CD4-positive, alpha-beta T cell treated with Interferon gamma for 1 hour (primary cell): ENCODE measurements around the gene RERE.
A peak's percentile ranks its signal among the peaks of the same experiment; 100 is the strongest.
"Not testable (repeated sequence)": the region's sequence is repeated elsewhere in the genome, so short reads cannot be mapped to it uniquely, and the experiment has no call there.

Source experiments
- DNase-seq: peaks from one replicate; pipeline ENCODE4 v3.0.0-alpha.2; 2020

The RERE gene

DNA sequence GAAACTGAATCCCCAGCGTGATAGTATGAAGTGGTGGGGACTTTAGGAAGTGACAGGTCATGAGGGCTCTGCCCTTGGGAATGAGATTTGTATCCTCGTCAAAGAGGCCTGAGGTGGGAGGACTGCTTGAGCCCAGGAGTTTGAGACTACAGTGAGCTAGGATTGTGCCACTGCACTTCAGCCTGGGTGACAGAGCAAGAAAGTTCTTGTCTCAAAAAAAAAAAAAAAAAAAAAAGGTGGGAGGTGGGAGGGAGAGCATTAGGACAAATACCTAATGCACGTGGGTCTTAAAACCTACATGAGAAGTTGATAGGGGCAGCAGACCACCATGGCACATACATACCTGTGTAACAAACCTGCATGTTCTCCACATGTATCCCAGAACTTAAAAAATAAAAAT lies 24.0 kb upstream of the RERE start:
- no peak for DNase-seq

DNA sequence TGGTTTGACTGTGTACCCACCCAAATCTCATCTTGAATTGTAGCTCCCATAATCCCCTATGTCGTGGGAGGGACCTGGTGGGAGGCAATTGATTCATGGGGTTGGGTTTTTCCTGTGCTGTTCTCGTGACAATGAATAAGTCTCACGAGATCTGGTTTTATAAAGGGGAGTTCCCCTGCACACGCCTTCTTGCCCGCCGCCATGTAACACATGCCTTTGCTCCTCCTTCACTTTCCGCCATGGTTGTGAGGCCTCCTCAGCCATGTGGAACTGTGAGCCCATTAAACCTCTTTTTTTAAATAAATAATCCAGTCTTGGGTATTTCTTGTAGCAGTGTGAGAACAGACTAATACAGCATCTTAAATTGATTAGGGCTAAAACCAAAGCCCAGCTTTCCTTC lies 22.6 kb upstream of the RERE start:
- no peak for DNase-seq

DNA sequence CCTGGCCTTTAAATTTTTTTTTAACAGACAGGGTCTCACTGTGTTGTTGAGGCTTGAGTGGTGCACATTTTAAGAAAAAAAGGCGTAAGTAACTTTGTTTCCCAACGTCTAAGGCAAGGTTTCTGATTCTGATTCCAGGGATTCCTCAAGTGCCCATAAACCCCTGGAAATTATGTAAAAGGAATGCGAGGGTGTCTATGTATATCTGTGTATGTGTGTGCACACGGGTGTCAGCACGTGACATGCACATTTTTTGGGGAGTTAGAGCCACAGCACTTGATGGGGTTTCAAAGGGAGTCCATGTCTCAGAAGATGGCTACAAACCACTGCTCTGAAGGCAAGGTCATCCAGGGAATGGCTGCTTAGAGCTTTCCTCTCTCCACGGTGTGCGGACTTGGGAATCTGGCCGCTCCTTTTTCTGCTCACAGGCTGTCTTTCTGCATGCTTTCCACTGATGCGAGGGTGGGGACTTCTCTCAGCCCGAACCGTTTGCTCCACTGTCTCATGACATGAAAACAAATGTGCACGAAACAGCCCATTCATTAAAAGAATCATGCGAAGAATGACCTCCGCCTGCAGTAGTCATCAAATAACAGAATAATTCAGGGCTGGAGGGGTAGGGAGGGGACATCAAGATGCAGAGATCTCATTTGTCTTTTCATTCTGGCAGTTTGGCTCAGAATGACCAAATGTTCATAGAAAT lies 18.7 kb upstream of the RERE start:
- DNase-seq: no peak

DNA sequence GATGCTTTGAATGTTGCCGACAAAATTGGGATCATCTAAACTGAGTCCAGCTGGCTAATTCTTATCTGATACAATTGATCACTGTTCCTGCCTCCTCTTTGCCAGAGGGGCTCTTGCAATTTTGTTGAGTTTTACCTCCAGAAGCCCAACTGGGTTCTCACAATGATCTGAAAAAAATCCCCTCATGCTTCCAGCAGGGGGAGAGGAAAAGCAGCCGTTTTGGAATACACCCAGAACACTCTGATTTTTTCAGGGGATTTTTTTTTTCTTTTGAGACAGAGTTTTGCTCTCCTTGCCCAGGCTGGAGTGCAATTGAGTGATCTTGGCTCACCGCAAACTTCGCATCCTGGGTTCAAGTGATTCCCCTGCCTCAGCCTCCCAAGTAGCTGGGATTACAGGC lies 13.9 kb upstream of the RERE start:
- no peak for DNase-seq

DNA sequence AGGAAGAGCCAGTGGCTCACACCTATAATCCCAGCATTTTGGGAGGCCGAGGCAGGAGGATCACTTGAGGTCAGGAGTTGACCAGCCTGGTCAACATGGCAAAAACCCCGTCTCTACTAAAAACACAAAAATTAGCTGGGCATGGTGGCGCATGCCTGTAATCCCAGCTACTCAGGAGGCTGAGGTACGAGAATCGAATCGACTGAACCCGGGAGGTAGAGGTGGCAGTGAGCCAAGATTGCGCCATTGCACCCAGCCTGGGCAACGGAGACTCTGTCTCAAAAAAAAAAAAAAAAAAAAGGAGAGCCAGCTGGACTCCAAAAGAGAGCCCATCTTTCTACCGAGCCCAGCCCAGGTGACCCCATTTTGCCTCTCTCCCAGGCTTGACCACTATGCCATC lies 13.3 kb upstream of the RERE start:
- not testable (repeated sequence) for DNase-seq

DNA sequence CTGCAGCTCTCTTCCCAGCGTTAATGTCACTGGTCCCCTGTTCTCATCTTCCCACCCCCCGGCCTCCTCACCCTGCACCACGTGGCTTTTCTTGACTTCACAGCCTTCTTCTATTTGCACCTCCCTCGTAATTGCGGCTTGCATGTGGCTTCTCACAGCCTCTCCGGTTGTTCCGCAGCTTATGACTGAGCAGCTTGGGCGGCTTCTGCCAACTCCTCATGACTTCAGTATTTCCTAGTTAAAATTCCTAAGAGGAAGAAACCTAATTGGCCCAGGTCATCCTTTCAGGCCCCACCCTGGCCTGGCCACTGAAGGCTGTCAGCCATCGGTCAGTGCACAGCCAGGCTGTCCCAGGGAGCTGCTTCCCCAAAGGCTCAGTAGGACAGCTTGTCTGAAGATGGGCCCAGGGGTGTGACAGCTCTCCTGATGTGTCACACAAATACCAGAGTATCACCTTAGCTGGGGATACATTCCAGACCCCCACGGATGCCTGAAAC lies 8.6 kb upstream of the RERE start:
- no peak for DNase-seq

GRCh38 chr1:8823295-8823664 lies 5.8 kb upstream of the RERE start:
- DNase-seq: no peak

DNA sequence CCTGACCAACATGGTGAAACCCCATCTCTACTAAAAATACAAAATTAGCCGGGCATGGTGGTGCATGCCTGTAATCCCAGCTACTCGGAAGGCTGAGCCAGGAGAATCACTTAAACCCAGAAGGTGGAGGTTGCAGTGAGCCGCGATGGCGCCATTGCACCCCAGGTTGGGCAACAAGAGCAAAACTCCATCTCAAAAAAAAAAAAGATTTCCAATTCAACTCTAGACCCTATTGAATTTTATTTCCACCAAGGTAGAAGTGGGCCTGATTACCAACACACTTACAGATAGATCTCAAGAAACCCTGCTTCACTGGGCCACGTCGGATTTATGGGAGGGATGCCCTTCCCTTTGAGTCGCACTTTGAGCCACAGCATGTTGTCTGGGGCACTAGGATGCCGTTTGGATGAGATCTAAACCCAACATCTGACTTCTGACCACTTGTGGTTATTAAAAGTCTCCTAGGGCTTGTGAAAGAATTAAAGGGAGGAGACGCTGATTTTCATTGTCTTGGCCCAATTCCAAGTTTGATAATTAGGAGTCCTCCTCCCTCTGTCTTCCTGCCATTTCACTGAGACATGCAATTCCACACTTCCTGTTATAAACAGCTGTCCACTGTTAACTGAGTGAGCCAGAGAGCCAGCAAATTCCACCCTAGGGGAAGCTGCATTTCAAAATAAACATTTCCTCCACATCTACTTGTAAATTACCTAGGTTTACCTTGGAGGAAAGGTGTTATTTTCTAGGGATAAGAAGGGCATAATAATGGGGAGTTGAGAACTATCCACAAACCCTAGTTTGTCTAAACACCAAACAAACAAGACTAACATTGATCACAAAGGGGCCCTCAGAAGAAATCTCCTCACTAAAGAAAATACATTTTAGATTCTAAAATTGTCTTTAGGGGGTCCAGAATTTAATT lies 5.2 kb upstream of the RERE start:
- DNase-seq: no peak

GRCh38 chr1:8821084-8821483 lies 3.6 kb upstream of the RERE start:
- no peak for DNase-seq

DNA sequence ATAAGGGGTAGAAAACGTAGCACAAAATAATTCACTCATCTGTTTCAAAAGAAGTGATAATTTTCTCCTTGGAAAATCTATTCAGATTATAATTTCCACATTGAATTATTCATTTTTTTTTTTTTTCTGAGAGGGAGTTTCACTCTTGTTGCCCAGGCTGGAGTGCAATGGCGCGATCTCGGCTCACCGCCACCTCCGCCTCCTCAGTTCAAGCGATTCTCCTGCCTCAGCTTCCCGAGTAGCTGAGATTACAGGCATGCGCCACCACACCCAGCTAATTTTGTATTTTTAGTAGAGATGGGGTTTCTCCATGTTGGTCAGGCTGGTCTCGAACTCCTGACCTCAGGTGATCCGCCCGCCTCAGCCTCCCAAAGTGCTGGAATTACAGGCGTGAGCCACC lies 1.3 kb upstream of the RERE start:
- not testable (repeated sequence) for DNase-seq

DNA sequence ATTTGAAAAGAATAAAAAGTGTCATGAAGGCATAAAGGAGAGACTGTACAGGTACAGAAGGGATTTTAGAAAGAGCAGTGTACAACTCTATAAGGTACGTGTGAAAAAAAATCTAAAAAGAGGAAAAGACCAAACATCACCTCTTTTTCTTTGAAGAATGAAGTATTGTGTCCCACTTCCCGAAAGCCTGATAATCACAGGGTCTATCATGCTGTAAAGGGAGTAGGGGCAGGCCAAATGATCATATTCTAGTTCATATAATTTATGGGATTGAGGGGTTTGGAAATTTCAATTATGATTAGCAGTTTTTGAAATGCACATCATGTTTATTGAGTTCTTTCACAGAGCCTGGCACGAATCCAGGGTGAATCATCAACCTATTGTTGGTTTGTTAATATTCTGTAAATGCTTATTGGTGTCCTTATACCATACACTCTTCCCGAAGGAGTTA lies 910 bp upstream of the RERE start:
- no peak for DNase-seq

DNA sequence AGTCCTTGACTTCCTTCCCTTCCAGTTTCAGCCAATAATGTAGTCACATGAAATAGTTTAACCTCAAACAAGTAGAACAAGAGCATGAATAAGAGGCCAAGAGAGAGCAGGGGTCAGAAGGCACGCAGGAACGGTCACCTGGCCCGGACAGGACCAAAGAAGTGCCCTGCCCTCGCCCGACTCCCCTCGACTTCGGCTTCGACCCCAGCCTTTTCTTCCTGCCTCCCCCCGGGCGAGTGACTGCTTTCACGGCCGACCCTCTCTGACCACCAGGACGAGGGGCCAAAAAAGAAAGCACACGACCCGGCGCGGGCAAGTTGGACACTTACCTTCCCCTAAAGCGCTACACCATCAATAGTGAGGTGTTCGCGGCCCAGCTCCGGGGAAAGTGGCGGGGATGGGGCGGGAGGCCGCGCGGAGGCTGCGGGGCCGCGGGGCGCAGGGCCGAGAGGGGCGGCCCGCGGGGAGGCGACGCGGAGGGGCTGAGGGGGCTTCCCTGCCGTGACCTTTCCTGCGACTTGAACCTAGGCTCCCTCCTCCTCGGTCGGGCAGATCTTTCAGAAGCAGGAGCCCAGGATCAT lies 519 bp downstream of the RERE start:
- DNase-seq: peak; percentile 20

DNA sequence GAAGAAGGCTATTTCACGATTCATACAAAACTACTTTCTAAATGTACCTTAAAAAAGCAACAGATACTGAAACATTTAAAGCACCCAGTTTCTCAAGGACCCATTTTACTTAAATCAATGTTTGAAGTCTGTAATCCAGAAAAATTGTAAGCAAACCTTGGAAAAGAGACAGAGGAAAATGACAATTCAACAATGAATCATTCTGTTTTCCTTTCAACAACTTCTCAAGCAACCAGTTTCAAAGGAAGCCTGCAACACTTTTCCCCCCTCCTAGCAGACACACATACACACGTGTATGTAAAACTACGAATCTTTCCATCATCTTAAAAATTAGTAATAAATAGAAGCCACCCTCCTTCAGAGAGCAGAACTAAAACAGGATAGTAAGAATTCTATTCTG lies 1.2 kb downstream of the RERE start:
- no peak for DNase-seq

- DNase-seq: no peak
Measured at GRCh38 chr1:8815582-8816151, 1.8 kb downstream of the RERE start.

GRCh38 chr1:8814865-8815264 lies 2.6 kb downstream of the RERE start:
- no peak for DNase-seq

DNA sequence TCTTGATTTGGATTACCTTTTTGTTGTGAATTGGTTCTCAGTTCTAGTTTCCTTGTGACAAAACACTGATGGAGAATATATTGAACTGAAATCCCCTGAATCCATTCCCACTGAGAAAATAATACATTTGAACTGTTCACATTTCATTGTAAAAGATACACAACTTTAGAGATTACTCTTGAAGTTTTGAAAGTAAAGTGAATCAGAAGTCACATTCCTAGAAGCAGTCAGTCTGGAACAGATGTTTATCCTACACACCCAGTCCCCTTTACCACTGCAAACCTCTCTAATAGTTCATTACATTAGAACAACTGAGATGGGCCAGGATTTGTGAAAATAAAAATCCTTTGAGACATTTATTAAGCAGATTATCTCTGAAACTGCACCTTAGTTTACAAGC lies 3.4 kb downstream of the RERE start:
- DNase-seq: no peak

DNA sequence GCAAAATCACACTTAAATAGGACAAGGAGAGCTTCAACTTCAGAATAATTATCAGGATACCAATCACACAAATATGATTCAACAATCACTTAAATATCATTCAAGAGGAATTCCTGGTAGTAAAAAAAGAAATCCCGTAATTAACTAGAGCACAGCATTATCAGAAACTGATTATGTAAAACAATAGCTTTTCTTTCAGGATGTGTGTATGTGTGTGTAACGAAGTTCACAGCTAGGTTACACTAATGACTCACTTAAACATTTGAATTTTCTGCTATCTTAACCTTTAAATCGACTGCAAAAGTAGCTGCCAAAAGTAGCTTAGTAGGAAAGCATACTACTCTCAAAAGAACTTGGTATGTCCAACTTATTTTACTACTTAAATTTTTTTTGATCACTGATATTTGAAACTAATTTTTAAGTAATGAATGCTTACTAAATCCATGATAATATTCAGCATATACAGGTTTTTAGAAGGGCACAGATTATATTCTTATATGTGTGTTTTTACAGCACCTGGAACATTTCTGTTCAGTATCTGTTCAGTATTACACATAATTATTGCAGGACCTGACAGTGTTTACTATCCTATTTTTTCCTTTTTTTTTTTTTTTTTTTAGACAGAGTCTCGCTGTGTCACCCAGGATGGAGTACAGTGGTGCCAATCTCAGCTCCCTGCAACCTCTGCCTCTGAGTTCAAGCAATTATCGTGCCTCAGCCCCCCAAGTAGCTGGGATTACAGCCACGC lies 4.2 kb downstream of the RERE start:
- no peak for DNase-seq

DNA sequence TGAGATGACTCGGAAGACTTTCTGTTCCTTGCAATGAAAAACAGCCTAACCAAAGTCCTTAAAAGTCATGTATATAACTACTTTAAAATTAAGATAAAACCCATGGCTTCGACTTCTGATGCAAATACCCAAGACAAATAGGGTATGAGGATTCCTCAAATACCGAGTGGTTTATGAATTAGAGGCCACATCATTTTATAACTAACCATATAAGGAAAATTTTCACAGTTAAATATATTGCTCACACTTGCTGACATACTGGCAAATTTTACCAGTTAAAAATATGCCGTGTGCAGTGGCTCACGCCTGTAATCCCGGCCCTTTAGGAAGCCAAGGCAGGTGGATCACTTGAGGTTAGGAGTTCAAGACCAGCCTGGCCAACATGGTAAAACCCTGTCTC lies 5.4 kb downstream of the RERE start:
- DNase-seq: no peak

- DNase-seq: no peak
Measured at GRCh38 chr1:8810987-8811386, 6.5 kb downstream of the RERE start.

GRCh38 chr1:8809342-8809736 lies 8.1 kb downstream of the RERE start:
- DNase-seq: no peak

DNA sequence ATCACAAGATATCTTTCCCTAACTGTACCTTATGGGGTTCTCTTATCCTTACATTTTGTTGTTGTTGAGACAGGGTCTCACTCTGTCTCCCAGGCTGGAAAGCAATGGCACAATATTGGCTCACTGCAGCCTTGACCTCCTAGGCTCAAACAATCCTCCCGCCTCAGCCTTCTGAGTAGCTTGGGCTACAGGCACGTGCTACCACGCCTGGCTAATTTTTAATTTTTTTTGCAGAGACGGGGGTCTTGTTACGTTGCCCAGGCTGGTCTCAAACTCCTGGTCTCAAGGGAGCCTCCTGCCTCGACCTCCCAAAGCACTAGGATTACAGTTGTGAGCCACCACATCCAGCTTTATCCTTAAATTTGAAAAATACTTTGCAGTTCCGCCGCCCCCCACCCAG lies 10.4 kb downstream of the RERE start:
- DNase-seq: no peak

DNA sequence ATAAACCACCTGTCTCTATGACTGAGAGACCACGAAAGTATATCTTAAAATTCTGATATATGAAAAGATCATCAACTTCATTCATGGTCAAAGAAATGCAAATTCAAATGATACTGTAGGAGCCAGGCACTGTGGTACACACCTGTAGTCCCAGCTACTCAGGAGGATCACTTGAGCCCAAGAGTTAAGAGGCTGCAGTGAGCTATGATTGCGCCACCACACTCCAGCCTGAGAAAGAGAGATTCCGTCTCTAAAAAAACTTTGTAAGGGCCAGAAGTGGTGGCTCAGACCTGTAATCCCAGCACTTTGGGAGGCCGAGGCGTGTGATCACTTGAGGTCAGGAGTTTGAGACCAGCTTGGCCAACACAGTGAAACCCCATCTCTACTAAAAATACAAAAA lies 17.0 kb downstream of the RERE start:
- no peak for DNase-seq

- DNase-seq: no peak
Measured at GRCh38 chr1:8797216-8797615, 20.2 kb downstream of the RERE start.
